Urinary bladder (tissue), 4 donors: ENCODE measurements around the gene ALLC. TPM values are rescaled to one million over a fixed set of nuclear protein-coding genes. Genes with fewer than 3 reads are reported as not detected.
"Not testable (repeated sequence)": the region's sequence is repeated elsewhere in the genome, so short reads cannot be mapped to it uniquely, and the experiment has no call there.

Experiments used
- DNase-seq: peaks from one replicate; pipeline ENCODE4 v3.0.0-alpha.2; 2015; ENCODE audit errors: extremely low spot score
- H3K27ac ChIP-seq: one replicate; pipeline ENCODE4 v1.5.1; 2013; ENCODE audit warnings: low read depth, mild to moderate bottlenecking, moderate library complexity
- H3K36me3 ChIP-seq: one replicate; pipeline ENCODE4 v1.6.1; 2013; ENCODE audit warnings: mild to moderate bottlenecking, moderate library complexity; ENCODE audit not compliant: insufficient read depth
- H3K4me1 ChIP-seq: one replicate; pipeline ENCODE4 v1.6.1; 2013; ENCODE audit warnings: mild to moderate bottlenecking, moderate library complexity; ENCODE audit not compliant: insufficient read depth
- H3K4me3 ChIP-seq: one replicate; pipeline ENCODE4 v1.5.1; 2013; ENCODE audit warnings: low read depth, low read length
- WGBS: extraction: QIAGEN DNeasy Blood & Tissue Kit; methylation state at CpG from one replicate; pipeline ENCODE4 v1.1.7; 2013; 5-methylcytosine and 5-hydroxymethylcytosine counted together
- polyA plus RNA-seq: library from polyadenylated mRNA; stranded (reverse); fragments of 200-250 nt; gene quantifications from one replicate; pipeline ENCODE4 v1.2.3, GENCODE V29; 2013
- total RNA-seq: library from RNA; depleted of rRNA; stranded (reverse); fragments of >200 nt; gene quantifications from one replicate; pipeline ENCODE4 v1.2.3, GENCODE V29; 2014
- donor health status: healthy with polysubstance abuse.
- donor health status: healthy.

The ALLC gene
- total and polyA plus RNA-seq, 2 donors, result 0.16 to 0.19 TPM

- DNase-seq, H3K27ac ChIP-seq: not testable (repeated sequence)
- WGBS, result 93% methylated on average over 7 of the region's 7 CpGs
These were observed 2.6 kb downstream of the ALLC start for GRCh38 chr2:3660640-3661039.

GRCh38 chr2:3661149-3661660 is 3.2 kb downstream of the ALLC start:
- H3K27ac ChIP-seq, result no peak overlapping the region
- WGBS, result 90% methylated on average over 3 of the region's 3 CpGs
- no peak for DNase-seq
- H3K4me1 ChIP-seq, result no peaks in the 10 kb centered on the region
- no peak overlapping the region for H3K4me3 ChIP-seq
- no peaks in the 10 kb centered on the region for H3K36me3 ChIP-seq

More at GRCh38 chr2:3660640-3661039, 2.6 kb downstream of the ALLC start:
- not testable (repeated sequence) for H3K4me1 ChIP-seq, H3K4me3 ChIP-seq, H3K36me3 ChIP-seq

GRCh38 chr2:3662239-3662638 is 4.2 kb downstream of the ALLC start:
- Histone ChIP-seq H3K4me3 (no peak overlapping the region), H3K27ac (no peak overlapping the region), H3K4me1 (no peaks in the 10 kb centered on the region), H3K36me3 (no peaks in the 10 kb centered on the region)
- no peak for DNase-seq
- 87% methylated on average over 6 of the region's 6 CpGs for WGBS

GRCh38 chr2:3664118-3664517 is 6.1 kb downstream of the ALLC start:
- no peak overlapping the region for H3K27ac ChIP-seq
- no peak for DNase-seq
- WGBS, result 49% methylated on average over 3 of the region's 3 CpGs
- H3K36me3 ChIP-seq, result no peaks in the 10 kb centered on the region
- H3K4me1 ChIP-seq, result no peaks in the 10 kb centered on the region
- H3K4me3 ChIP-seq, result no peak overlapping the region

GRCh38 chr2:3664925-3665324 is 6.9 kb downstream of the ALLC start:
- Histone ChIP-seq H3K4me3 (no peak overlapping the region), H3K4me1 (no peaks in the 10 kb centered on the region), H3K36me3 (no peaks in the 10 kb centered on the region), H3K27ac (no peak overlapping the region)
- no peak for DNase-seq
- WGBS, result 71% methylated on average over 8 of the region's 8 CpGs

- Histone ChIP-seq H3K27ac (no peak overlapping the region), H3K4me3 (no peak overlapping the region), H3K36me3 (no peaks in the 10 kb centered on the region), H3K4me1 (no peaks in the 10 kb centered on the region)
- 86% methylated on average over 16 of the region's 16 CpGs for WGBS
- DNase-seq, result no peak
These were observed 8.0 kb downstream of the ALLC start for GRCh38 chr2:3665886-3666612.

- Histone ChIP-seq H3K27ac (no peak overlapping the region), H3K4me1 (no peaks in the 10 kb centered on the region), H3K36me3 (no peaks in the 10 kb centered on the region), H3K4me3 (no peak overlapping the region)
- WGBS, result 88% methylated on average over 18 of the region's 18 CpGs
- no peak for DNase-seq
These were observed 8.6 kb downstream of the ALLC start for GRCh38 chr2:3666613-3666975.

GRCh38 chr2:3667151-3667631 is 9.2 kb downstream of the ALLC start:
- Histone ChIP-seq H3K36me3 (no peaks in the 10 kb centered on the region), H3K27ac (no peak overlapping the region), H3K4me3 (no peak overlapping the region), H3K4me1 (no peaks in the 10 kb centered on the region)
- DNase-seq, result no peak
- 31% methylated on average over 23 of the region's 23 CpGs for WGBS

GRCh38 chr2:3669656-3670055 is 11.7 kb downstream of the ALLC start:
- DNase-seq, result no peak
- H3K4me1 ChIP-seq, result no peaks in the 10 kb centered on the region
- no peak overlapping the region for H3K27ac ChIP-seq
- H3K36me3 ChIP-seq, result no peaks in the 10 kb centered on the region
- 94% methylated on average over 8 of the region's 8 CpGs for WGBS
- H3K4me3 ChIP-seq, result no peak overlapping the region

GRCh38 chr2:3670376-3670775 is 12.4 kb downstream of the ALLC start:
- no peaks in the 10 kb centered on the region for H3K4me1 ChIP-seq
- H3K27ac ChIP-seq, result no peak overlapping the region
- DNase-seq, result no peak
- H3K36me3 ChIP-seq, result no peaks in the 10 kb centered on the region
- 93% methylated on average over 15 of the region's 15 CpGs for WGBS
- no peak overlapping the region for H3K4me3 ChIP-seq

- Histone ChIP-seq H3K36me3 (no peaks in the 10 kb centered on the region), H3K4me1 (no peaks in the 10 kb centered on the region), H3K4me3 (no peak overlapping the region), H3K27ac (no peak overlapping the region)
- 87% methylated on average over 11 of the region's 11 CpGs for WGBS
- DNase-seq, result no peak
These were observed 12.9 kb downstream of the ALLC start for GRCh38 chr2:3670941-3671340.

- no peak overlapping the region for H3K27ac ChIP-seq
- no peak for DNase-seq
- WGBS, result 82% methylated on average over 9 of the region's 9 CpGs
- H3K36me3 ChIP-seq, result no peaks in the 10 kb centered on the region
- no peak overlapping the region for H3K4me3 ChIP-seq
- H3K4me1 ChIP-seq, result no peaks in the 10 kb centered on the region
These were observed 15.1 kb downstream of the ALLC start for GRCh38 chr2:3672861-3673678.

- WGBS, result 87% methylated on average over 9 of the region's 9 CpGs
- DNase-seq, result no peak
- no peak overlapping the region for H3K27ac ChIP-seq
- H3K4me3 ChIP-seq, result no peak overlapping the region
- no peaks in the 10 kb centered on the region for H3K36me3 ChIP-seq
- H3K4me1 ChIP-seq, result no peaks in the 10 kb centered on the region
These were observed 16.3 kb downstream of the ALLC start for GRCh38 chr2:3674066-3674845.
